Epidermal melanocyte (primary cell): ENCODE measurements around the gene SSBP4.

ENCODE experiments used
- DNase-seq: peaks from one replicate; pipeline ENCODE4 v3.0.0; 2011; ENCODE audit warnings: low spot score; ENCODE audit not compliant: insufficient read length

The SSBP4 gene

GRCh38 chr19:18467978-18468377 is 48.8 kb downstream of the SSBP4 start:
- no peak for DNase-seq

GRCh38 chr19:18468517-18468916 is 49.3 kb downstream of the SSBP4 start:
- no peak for DNase-seq

GRCh38 chr19:18469069-18469846 is 50.1 kb downstream of the SSBP4 start:
- DNase-seq = peak; percentile 57

GRCh38 chr19:18470787-18471186 is 51.6 kb downstream of the SSBP4 start:
- no peak for DNase-seq

GRCh38 chr19:18473003-18473705 is 54.0 kb downstream of the SSBP4 start:
- DNase-seq = no peak

- DNase-seq = no peak
Observed at GRCh38 chr19:18473706-18474087, 54.5 kb downstream of the SSBP4 start.

- no peak for DNase-seq
Observed at GRCh38 chr19:18474366-18474887, 55.2 kb downstream of the SSBP4 start.

GRCh38 chr19:18475004-18475453 is 55.8 kb downstream of the SSBP4 start:
- no peak for DNase-seq

- no peak for DNase-seq
Observed at GRCh38 chr19:18475762-18476331, 56.6 kb downstream of the SSBP4 start.

GRCh38 chr19:18476507-18477041 is 57.4 kb downstream of the SSBP4 start:
- no peak for DNase-seq

GRCh38 chr19:18477042-18477779 is 58.0 kb downstream of the SSBP4 start:
- no peak for DNase-seq

GRCh38 chr19:18477974-18478373 is 58.8 kb downstream of the SSBP4 start:
- no peak for DNase-seq

- peak; percentile 92 for DNase-seq
Observed at GRCh38 chr19:18478545-18479311, 59.5 kb downstream of the SSBP4 start.

- no peak for DNase-seq
Observed at GRCh38 chr19:18480006-18480691, 61.0 kb downstream of the SSBP4 start.

GRCh38 chr19:18481505-18482222 is 62.5 kb downstream of the SSBP4 start:
- no peak for DNase-seq

GRCh38 chr19:18483119-18483890 is 64.1 kb downstream of the SSBP4 start:
- DNase-seq = no peak
